GM10248 (cell line): ENCODE results near the gene BRINP1.

Experiments
- CTCF ChIA-PET: fragments of 300-600 bp; sonication (Branson Sonifier 250); formaldehyde crosslinking; extraction: SDS; loops from one replicate; lab custom pipeline; 2021; ENCODE audit warnings: antibody characterized with exemption; lab: Yijun Ruan, JAX
- POLR2A ChIA-PET: fragments of 350-650 bp; sonication (Branson Sonifier 250); formaldehyde crosslinking; extraction: SDS; loops from one replicate; lab custom pipeline; 2020; ENCODE audit warnings: antibody characterized with exemption; lab: Yijun Ruan, JAX
- DNase-seq: peaks from one replicate; pipeline ENCODE4 v3.0.0; 2012; ENCODE audit errors: extremely low spot score
- CTCF ChIP-seq: IDR thresholded peaks from 2 replicates; pipeline ENCODE4 v1.5.1; 2012; ENCODE audit warnings: mild to moderate bottlenecking, low read depth; ENCODE audit errors: extremely low read depth, missing control alignments, control extremely low read depth

BRINP1 gene

DNA sequence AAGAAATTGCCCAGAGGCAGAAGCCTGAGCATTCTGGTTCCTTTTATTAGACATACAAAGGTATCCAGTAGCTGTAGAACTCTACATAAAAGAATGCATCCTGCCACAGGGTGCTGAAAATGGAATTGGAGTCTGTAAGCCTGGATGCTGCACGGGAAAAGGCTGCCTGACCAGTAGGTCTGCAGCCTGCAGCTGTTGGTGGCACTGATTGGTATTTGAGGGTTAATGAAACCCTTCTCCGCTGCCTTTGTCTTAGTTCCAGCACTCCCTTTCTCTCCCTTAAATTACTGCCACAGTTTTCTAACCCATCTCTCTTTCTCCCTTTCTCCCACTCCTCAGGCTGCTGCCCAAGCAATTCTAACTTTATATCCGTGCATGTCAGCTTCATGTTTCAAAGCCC, 64.7 kb downstream of the BRINP1 start:
- ChIA-PET CTCF (interaction anchor here (1.7 kb wide), 1 partner anchor 15 kb away, joined by 5 read pairs; no protein-coding TSS in a partner anchor), POLR2A (no interaction called here)
- TF ChIP-seq CTCF: no peak
- no peak for DNase-seq

- no peak for DNase-seq
- CTCF ChIA-PET: interaction anchor here (1.7 kb wide), 1 partner anchor 13 kb away, joined by 5 read pairs; no protein-coding TSS in a partner anchor
- no peak for TF ChIP-seq CTCF
- POLR2A ChIA-PET: no interaction called here
Measured at GRCh38 chr9:119302988-119303698, 66.1 kb downstream of the BRINP1 start.

DNA sequence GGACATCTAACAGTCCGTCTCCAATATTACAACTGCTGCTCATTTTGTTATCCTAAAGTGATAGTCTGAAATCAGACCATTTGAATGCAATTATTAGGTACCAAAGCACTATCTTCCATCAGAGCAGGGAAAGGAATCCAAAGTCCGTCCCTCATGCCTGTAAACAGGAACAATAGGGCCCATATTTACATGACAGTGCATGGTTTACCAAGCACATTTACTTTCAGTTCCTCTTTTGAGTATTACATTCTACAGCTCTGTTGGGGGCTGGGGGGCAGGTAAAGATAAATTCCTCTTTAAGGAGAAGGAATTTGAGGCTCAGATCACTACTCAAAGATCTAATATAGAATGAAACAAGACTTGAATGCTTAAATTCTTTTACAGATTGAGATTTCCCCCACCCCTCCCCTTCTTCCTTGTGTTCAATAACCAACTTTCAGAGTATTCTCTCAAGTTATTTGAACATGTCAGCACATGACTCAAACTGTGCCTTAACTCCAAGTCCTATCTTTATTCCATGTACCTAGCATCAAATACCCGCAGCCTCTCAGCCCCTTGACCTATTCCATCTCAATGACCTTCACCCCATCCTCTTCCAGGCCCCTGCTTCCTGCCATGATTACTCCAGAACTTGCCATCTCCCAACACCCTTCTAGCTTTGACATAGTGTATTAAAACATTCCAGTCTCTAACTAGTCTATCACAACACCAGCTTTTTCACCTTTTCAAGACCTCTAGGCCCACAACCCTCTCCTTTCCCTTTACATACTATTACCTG, 71.0 kb downstream of the BRINP1 start:
- POLR2A ChIA-PET: no interaction called here
- TF ChIP-seq CTCF: no peak
- CTCF ChIA-PET: no interaction called here
- peak; percentile 15 for DNase-seq

DNA sequence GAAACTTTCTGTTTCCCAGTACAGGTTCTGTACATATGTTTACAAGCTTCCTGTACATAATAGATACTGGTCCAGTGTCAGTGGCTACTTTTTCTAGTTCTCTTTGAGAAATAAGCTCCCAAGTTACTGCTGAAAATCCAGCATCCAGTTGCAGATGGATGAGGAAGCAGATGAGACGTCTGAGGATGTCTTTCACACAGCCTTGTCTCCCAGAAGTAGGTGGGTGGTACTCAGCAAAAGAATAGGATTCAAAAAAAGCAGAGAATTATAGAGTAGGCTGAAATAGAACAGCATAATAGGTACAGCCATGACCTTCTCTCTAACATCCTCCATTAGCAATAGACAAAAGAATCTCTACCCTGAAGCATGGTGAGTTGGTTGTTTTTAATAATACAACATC, 77.7 kb downstream of the BRINP1 start:
- no peak for DNase-seq
- no peak for TF ChIP-seq CTCF
- ChIA-PET CTCF (interaction anchor here (0.9 to 1.1 kb wide), 3 partner anchors 9 to 1122 kb away, joined by 3 read pairs; no protein-coding TSS in a partner anchor), POLR2A (no interaction called here)

GRCh38 chr9:119289740-119290433, 79.3 kb downstream of the BRINP1 start:
- POLR2A ChIA-PET: no interaction called here
- peak; percentile 40 for DNase-seq
- TF ChIP-seq CTCF: peak; percentile 75
- CTCF ChIA-PET: interaction anchor here (0.8 to 1.5 kb wide), 8 partner anchors 11 to 37 kb away, joined by 3 to 5 read pairs (median 3); no protein-coding TSS in a partner anchor
